OCI-M2 (cell line): ENCODE measurements around the gene COL4A4.
"Not testable (repeated sequence)": the region's sequence is repeated elsewhere in the genome, so short reads cannot be mapped to it uniquely, and the experiment has no call there.

ENCODE experiments used
- DNase-seq: peaks from one replicate; lab custom pipeline; 2025; ENCODE audit not compliant: unreplicated experiment; lab: John Stamatoyannopoulos, UW

Gene COL4A4

GRCh38 chr2:227163998-227164762 lies at the start of gene COL4A4, which contains the start of gene COL4A3:
Gene COL4A4 (minus strand): TSS chr2:227164205. CDS start chr2:227147483, 16,722 bp downstream.
Gene COL4A3 (plus strand): TSS chr2:227164624. CDS start chr2:227164727, 103 bp downstream.
- no peak for DNase-seq

DNA sequence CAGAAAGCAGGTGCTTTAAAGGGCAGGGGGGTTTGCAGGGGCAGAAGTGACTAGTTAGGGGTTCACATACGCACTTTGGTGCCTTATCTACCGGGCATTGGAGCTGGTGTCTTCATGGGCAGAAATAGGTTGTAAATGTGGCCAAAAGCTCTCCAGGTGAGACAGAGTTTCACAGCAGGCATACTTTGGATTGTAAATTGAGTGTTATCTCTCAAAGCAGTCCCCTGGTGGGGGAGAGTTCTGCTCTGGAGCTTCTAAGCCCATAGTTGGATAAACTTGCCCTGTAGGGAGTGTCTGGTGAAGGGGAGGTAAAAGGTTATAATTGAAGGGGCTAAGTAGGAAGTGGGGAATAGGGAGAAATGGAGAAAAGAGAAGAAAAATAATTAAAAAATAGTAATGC lies 43.6 kb upstream of the COL4A4 start:
- DNase-seq = no peak

DNA sequence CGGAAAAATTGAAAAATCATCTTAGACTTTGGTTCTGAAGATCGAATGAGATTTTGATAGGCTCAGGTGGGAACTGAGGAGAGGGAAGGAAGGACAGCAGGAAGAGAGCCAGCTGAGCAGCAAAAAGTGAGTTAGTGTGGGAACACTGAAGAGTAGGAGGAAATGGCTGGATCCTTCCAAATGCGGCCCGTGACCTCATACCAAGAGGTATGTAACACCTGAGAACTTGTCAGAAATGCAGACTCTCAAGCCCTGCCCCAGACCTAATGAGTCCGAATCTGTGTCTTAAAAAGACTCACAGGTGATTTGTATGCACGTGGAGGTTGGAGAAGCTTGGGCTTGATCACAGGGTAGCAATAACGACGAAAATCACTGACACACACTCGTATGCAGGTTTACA lies 42.4 kb upstream of the COL4A4 start:
- no peak for DNase-seq

- DNase-seq = no peak
Observed at GRCh38 chr2:227205701-227206100, 41.7 kb upstream of the COL4A4 start.

- no peak for DNase-seq
Observed at GRCh38 chr2:227204452-227204851, 40.4 kb upstream of the COL4A4 start.

GRCh38 chr2:227201771-227202170 lies 37.8 kb upstream of the COL4A4 start:
- no peak for DNase-seq

- DNase-seq = no peak
Observed at GRCh38 chr2:227198866-227199265, 34.9 kb upstream of the COL4A4 start.

- DNase-seq = no peak
Observed at GRCh38 chr2:227194219-227194618, 30.2 kb upstream of the COL4A4 start.

- DNase-seq = no peak
Observed at GRCh38 chr2:227192491-227192890, 28.5 kb upstream of the COL4A4 start.

- DNase-seq = no peak
Observed at GRCh38 chr2:227191367-227191766, 27.4 kb upstream of the COL4A4 start.

DNA sequence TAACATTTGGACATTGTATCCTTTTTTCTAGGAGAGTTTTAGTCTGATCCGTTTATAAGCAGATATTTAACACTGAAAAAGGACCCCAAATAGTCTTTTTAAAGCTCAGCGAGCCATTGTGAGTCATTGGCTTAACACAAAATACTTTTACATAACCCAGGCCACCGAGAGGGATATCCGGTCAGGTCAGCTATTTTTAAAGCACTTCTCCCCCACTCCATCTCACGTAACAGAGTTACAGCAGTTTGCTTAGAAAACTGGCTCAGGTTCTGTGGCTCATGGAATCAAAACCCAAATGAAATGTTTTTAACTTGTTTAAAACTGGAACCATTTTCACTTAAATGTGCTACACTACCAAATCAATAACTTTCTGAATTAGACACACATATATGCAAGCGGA lies 24.3 kb upstream of the COL4A4 start:
- DNase-seq = no peak

DNA sequence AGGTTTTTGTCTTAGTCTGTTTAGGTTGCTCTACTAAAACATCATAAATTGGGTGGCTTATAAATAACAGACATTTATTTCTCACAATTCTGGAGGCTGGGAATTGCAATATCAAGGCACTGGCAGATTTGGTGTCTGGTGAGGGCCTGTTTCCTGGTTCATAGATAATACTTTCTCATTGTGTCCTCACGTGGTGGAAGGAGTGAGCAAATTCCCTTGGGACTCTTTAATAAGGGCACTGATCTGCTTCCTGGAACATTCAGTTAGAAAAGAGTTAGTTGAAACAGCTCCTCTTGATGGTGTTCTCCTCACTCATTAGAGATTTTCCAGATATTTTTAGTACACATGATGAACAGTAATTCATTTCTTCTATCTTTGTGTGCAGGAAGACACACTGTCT lies 22.7 kb upstream of the COL4A4 start:
- DNase-seq = no peak

DNA sequence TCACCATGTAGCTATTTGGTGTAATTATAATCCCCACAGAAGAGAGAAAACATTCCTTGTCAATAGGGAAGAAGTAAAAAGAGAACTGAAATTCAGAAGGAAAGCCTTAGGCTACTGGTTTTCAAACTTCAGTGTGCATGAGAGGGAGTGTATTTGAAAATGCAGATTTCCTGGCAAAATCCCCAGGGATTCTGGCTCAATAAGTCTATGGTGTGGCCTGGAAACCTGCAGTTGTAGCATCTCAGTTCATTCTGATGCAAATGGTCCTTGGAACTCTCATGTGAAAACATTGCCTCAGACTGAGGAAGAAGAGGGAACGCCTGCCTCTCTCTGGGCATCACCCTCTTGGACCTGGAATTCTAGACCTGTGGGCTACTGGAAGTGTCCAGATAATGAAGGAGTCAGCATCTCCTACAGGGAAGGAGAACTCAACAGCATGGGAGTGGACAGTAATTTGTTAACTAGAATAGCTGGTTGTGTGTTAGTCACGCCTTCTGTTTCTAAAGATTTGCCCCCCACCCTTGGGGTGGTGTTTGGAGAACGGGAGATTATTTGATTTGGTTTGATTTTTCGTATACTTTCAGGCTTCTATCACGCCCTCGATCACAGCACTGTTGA lies 21.7 kb upstream of the COL4A4 start:
- DNase-seq = no peak

GRCh38 chr2:227183657-227184367 lies 19.8 kb upstream of the COL4A4 start:
- no peak for DNase-seq

DNA sequence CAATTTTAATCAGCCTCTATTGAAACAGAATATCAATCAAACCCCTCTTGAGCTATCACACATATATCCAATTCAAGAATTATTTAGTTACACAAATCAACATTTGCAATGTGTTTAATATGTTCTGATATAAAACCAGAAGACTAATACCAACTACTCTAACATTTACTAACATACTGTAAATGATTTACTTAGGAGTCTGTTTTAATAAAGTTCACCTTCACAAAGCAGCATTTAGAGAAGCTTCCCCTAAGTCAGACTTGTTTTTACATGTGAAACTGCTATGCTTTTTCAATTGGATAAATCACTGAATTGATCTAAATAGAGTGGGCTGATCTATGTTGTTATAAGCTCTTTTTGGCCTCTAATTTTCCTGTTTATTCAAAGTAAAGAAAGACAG lies 18.8 kb upstream of the COL4A4 start:
- DNase-seq = no peak

DNA sequence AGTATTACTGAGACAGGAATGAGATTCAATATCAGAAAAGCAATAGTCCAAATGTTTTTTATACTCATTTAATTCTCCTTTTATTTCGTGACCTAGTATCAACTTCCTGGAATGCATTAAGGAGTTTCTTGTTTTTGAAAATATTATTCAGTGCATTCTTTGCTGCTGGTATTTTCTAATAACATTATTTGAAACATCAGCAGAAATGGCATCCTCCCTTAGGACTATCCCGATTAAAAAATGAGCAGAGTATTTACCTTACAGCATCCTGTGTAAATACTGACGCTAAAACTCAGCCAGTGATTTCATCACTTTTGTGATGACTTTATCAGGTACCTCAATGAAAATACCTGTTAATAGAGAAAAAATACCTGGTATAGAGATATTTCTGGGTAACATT lies 16.8 kb upstream of the COL4A4 start:
- no peak for DNase-seq

DNA sequence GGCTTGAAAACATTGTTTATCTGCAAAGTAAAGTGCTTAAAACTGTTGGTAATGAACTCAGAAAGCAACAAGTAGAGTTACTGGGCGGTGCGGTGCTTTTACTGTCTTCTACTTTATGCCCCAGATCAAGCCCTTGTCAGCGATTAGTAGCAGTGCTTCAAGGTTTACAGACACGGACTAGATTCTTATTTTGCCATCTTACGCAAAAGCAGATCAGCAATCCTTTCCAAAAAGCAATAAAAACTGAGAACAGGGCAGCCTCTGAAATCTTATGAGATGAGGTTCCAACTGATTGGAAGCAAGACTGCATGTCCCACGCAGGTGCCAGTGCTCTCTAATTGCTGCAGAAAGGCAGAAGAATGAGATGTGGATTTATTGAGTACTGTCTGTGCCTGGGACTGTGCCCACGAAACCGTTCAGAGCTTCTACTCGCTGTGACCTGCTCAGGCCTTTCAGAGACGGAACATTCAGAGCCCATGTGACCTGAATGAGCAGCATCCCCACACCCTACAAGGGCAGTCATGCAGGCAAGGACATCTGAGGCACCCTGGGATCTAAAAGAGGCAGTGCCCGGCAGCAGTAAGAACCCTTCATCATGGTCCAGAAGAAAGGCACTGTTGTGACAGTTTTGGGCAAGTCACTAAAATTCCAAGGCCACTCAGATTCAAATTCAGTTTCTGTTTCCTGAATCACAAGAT lies 16.1 kb upstream of the COL4A4 start:
- no peak for DNase-seq

GRCh38 chr2:227177592-227178336 lies 13.8 kb upstream of the COL4A4 start:
- DNase-seq = no peak

GRCh38 chr2:227171779-227172178 lies 7.8 kb upstream of the COL4A4 start:
- DNase-seq = not testable (repeated sequence)

DNA sequence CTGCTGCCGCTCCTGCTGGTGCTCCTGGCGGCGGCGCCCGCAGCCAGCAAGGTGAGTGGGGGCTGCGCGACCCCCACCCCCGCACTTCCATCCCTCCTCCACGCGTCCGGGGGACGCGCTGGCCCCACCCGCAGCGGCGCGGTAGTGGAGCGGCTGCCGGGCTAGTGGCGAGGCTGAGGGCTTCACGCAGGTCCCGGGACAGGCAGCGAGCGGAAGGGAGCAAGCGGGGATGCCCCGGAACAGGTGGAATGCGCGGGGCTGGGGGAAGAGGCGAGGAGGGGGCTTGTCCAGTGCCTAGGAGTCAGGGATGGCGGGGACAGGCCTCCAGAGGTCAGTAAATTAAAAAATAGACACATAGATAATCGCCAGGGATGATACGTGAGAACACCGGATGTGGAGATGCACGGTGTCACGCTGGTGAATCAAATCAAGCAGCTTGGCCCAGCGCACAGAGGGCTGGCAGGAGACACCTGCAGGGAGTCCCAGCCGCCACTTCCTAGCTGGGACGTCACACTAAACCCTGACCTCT lies 822 bp upstream of the COL4A4 start:
- no peak for DNase-seq
